HG03159 (cell line): Measurements from ENCODE around the gene SRSF1.

Experiments
- ATAC-seq: cut with Tn5 transposase; IDR thresholded peaks from one replicate; pipeline ENCODE4 v1.9.1; 2021; ENCODE audit warnings: mild to moderate bottlenecking, moderate library complexity; ENCODE audit not compliant: unreplicated experiment

Gene SRSF1

GRCh38 chr17:58019521-58019920 lies 12.5 kb upstream of the SRSF1 start:
- ATAC-seq: no peak

- ATAC-seq: no peak
Measured at GRCh38 chr17:58019039-58019438, 12.0 kb upstream of the SRSF1 start.

GRCh38 chr17:58010067-58010799 lies 3.2 kb upstream of the SRSF1 start:
- no peak for ATAC-seq

- ATAC-seq: peak; percentile 28
Measured at GRCh38 chr17:58007781-58008706, 998 bp upstream of the SRSF1 start.

GRCh38 chr17:58006560-58006923 lies 504 bp downstream of the SRSF1 start:
- ATAC-seq: peak; percentile 6

GRCh38 chr17:58005728-58006559 lies 1.1 kb downstream of the SRSF1 start:
- no peak for ATAC-seq

GRCh38 chr17:58005031-58005727 lies 1.9 kb downstream of the SRSF1 start:
- ATAC-seq: no peak

- ATAC-seq: no peak
Measured at GRCh38 chr17:58004060-58004459, 3.0 kb downstream of the SRSF1 start.

- no peak for ATAC-seq
Measured at GRCh38 chr17:58002973-58003372, 4.1 kb downstream of the SRSF1 start.

- ATAC-seq: no peak
Measured at GRCh38 chr17:58002154-58002948, 4.7 kb downstream of the SRSF1 start.

GRCh38 chr17:58001461-58002124 lies 5.5 kb downstream of the SRSF1 start:
- ATAC-seq: no peak

GRCh38 chr17:57999496-58000017 lies 7.5 kb downstream of the SRSF1 start:
- no peak for ATAC-seq

- ATAC-seq: no peak
Measured at GRCh38 chr17:57999010-57999495, 8.0 kb downstream of the SRSF1 start.

- no peak for ATAC-seq
Measured at GRCh38 chr17:57997085-57997809, 9.8 kb downstream of the SRSF1 start.

- peak; percentile 50 for ATAC-seq
Measured at GRCh38 chr17:57995076-57995956, 11.7 kb downstream of the SRSF1 start.

- ATAC-seq: no peak
Measured at GRCh38 chr17:57994436-57994835, 12.6 kb downstream of the SRSF1 start.
